ENCODE measurements around the gene EPHA2.

The EPHA2 gene

GRCh38 chr1:16091296-16091695 lies 64.6 kb downstream of the EPHA2 start:
- no peaks in the 10 kb centered on the region for H3K36me3 ChIP-seq (ENCODE audit: control insufficient read depth, insufficient read depth, low read length)
- DNase-seq (ENCODE audit: low read depth, low spot score), result no peak
- H3K4me1 ChIP-seq (ENCODE audit: control insufficient read depth, insufficient read depth, low read length), result no peaks in the 10 kb centered on the region
- no CpG with 5 or more reads among the region's 8 CpGs for WGBS (ENCODE audit: insufficient coverage, insufficient read length)
- H3K4me3 ChIP-seq (ENCODE audit: low read length), result no peak overlapping the region
- no peak overlapping the region for H3K27ac ChIP-seq (ENCODE audit: low read length)
- H3K9me3 ChIP-seq (ENCODE audit: control insufficient read depth, insufficient read depth, low read length), result no peaks in the 10 kb centered on the region
- no peaks in the 10 kb centered on the region for H3K27me3 ChIP-seq (ENCODE audit: control insufficient read depth, insufficient read depth, low read length)

DNA sequence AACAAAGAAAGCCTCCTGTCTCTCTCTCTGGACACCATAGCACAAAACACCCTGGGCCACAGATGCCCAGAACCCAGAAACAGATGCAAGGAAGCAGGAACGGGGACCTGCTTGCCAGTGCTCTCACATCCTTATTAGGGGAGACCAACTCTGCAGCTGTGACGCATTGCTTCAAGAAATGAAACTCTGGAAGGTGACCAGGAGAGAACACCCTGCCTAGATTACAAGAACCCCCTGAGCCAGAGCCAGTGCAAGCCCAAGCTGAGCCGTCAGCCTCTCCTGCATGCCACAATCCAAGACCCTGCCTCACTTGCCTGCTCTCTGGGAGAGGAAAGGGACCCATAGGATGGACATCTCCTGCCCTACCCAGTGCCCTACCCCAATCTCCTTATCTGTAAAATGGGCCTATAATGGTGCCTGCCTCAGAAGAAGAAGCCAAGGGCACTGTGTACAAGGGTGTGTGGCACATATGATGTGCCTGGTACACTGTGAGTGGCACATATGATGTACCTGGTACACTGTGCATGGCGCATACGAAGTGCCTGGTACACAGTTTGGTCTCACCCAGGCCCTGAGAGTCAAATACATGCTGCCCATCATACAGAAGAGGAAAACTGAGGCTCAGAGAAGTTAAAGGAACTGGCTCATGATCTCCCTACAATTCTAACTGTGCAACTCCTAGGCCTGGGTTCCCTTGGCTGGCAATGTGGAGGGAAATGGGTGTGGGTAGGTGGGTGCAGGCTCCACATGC lies 65.6 kb downstream of the EPHA2 start:
- no peak overlapping the region for H3K4me3 ChIP-seq (ENCODE audit: low read length)
- H3K27me3 ChIP-seq (ENCODE audit: control insufficient read depth, insufficient read depth, low read length), result no peaks in the 10 kb centered on the region
- no peaks in the 10 kb centered on the region for H3K9me3 ChIP-seq (ENCODE audit: control insufficient read depth, insufficient read depth, low read length)
- no peak overlapping the region for H3K27ac ChIP-seq (ENCODE audit: low read length)
- no CpG with 5 or more reads among the region's 5 CpGs for WGBS (ENCODE audit: insufficient coverage, insufficient read length)
- no peaks in the 10 kb centered on the region for H3K36me3 ChIP-seq (ENCODE audit: control insufficient read depth, insufficient read depth, low read length)
- no peak for DNase-seq (ENCODE audit: low read depth, low spot score)
- H3K4me1 ChIP-seq (ENCODE audit: control insufficient read depth, insufficient read depth, low read length), result no peaks in the 10 kb centered on the region

DNA sequence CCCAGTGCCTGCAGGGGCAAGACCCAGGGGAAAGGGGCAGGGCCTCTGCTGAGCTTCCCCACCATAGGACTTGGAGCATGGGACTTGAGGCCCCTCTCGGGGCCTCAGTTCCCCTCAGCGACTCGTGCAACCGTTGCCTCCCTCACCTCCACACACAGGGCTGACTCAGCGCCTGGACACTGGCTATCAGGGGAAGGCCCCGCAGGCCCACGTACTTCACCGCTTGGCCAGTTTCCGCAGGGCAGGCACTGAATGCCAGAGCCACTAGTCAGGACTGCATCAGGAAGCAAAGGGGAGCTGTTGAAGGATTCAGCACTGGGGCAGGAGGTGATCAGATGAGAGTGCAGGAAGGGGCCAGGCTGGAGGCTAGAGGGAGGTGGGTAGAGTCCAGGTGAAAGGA lies 66.9 kb downstream of the EPHA2 start:
- Histone ChIP-seq H3K4me1 (ENCODE audit: control insufficient read depth, insufficient read depth, low read length) (no peaks in the 10 kb centered on the region), H3K9me3 (ENCODE audit: control insufficient read depth, insufficient read depth, low read length) (no peaks in the 10 kb centered on the region), H3K4me3 (ENCODE audit: low read length) (no peak overlapping the region), H3K27ac (ENCODE audit: low read length) (no peak overlapping the region), H3K27me3 (ENCODE audit: control insufficient read depth, insufficient read depth, low read length) (no peaks in the 10 kb centered on the region), H3K36me3 (ENCODE audit: control insufficient read depth, insufficient read depth, low read length) (no peaks in the 10 kb centered on the region)
- no CpG with 5 or more reads among the region's 9 CpGs for WGBS (ENCODE audit: insufficient coverage, insufficient read length)
- no peak for DNase-seq (ENCODE audit: low read depth, low spot score)

GRCh38 chr1:16088351-16088911 lies 67.4 kb downstream of the EPHA2 start:
- no CpG with 5 or more reads among the region's 17 CpGs for WGBS (ENCODE audit: insufficient coverage, insufficient read length)
- H3K4me1 ChIP-seq (ENCODE audit: control insufficient read depth, insufficient read depth, low read length), result no peaks in the 10 kb centered on the region
- no peak for DNase-seq (ENCODE audit: low read depth, low spot score)
- H3K36me3 ChIP-seq (ENCODE audit: control insufficient read depth, insufficient read depth, low read length), result no peaks in the 10 kb centered on the region
- H3K27ac ChIP-seq (ENCODE audit: low read length), result no peak overlapping the region
- no peaks in the 10 kb centered on the region for H3K27me3 ChIP-seq (ENCODE audit: control insufficient read depth, insufficient read depth, low read length)
- no peak overlapping the region for H3K4me3 ChIP-seq (ENCODE audit: low read length)
- H3K9me3 ChIP-seq (ENCODE audit: control insufficient read depth, insufficient read depth, low read length), result no peaks in the 10 kb centered on the region

DNA sequence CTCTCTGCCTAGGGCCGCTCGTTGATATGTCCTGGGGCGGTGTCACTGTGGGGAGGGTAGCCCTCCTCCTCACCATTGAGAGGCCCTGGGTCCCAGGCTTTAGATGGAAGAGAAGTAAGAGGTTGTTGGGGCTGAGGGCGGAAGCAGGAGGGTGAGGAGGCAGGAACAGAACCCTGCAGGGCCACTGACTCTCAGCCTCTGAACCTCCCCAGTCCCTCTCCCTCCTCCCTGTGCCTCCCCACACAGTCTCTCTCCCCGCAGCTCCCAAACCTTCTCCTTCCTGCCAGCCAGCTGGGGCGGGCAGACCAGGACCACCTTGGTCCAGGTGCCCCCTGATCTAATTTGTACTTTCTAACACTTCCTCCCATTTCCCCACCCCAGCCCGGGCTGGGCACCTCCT lies 68.1 kb downstream of the EPHA2 start:
- H3K36me3 ChIP-seq (ENCODE audit: control insufficient read depth, insufficient read depth, low read length), result no peaks in the 10 kb centered on the region
- H3K4me3 ChIP-seq (ENCODE audit: low read length), result no peak overlapping the region
- H3K27me3 ChIP-seq (ENCODE audit: control insufficient read depth, insufficient read depth, low read length), result no peaks in the 10 kb centered on the region
- WGBS (ENCODE audit: insufficient coverage, insufficient read length), result no CpG with 5 or more reads among the region's 7 CpGs
- DNase-seq (ENCODE audit: low read depth, low spot score), result no peak
- no peaks in the 10 kb centered on the region for H3K4me1 ChIP-seq (ENCODE audit: control insufficient read depth, insufficient read depth, low read length)
- no peak overlapping the region for H3K27ac ChIP-seq (ENCODE audit: low read length)
- H3K9me3 ChIP-seq (ENCODE audit: control insufficient read depth, insufficient read depth, low read length), result no peaks in the 10 kb centered on the region

DNA sequence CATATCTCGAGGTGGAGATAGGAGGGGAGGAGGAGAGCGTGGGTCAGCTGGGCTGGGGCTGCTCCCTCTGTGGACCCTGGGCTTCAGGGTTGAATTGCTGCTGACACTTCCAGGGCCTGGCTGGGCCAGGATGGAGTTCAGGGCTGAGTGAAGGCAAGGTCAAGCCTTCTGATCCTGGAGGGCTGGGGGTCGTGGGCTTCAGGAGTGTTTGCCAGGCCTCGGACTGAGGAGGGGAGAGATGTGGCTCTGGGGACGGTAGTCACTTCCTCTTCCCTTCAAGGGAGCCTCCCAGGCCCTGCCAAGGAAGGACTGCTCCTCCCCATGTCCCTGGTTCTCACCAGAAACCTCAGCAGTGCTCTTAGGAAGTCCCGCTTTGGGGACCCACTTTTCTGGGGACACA lies 70.3 kb downstream of the EPHA2 start:
- no CpG with 5 or more reads among the region's 6 CpGs for WGBS (ENCODE audit: insufficient coverage, insufficient read length)
- Histone ChIP-seq H3K9me3 (ENCODE audit: control insufficient read depth, insufficient read depth, low read length) (no peaks in the 10 kb centered on the region), H3K27ac (ENCODE audit: low read length) (no peak overlapping the region), H3K4me1 (ENCODE audit: control insufficient read depth, insufficient read depth, low read length) (peaks cover 2% of the 10 kb centered on the region; the same call in 1 of the 2 replicates), H3K36me3 (ENCODE audit: control insufficient read depth, insufficient read depth, low read length) (no peaks in the 10 kb centered on the region), H3K4me3 (ENCODE audit: low read length) (no peak overlapping the region), H3K27me3 (ENCODE audit: control insufficient read depth, insufficient read depth, low read length) (no peaks in the 10 kb centered on the region)
- DNase-seq (ENCODE audit: low read depth, low spot score), result no peak

DNA sequence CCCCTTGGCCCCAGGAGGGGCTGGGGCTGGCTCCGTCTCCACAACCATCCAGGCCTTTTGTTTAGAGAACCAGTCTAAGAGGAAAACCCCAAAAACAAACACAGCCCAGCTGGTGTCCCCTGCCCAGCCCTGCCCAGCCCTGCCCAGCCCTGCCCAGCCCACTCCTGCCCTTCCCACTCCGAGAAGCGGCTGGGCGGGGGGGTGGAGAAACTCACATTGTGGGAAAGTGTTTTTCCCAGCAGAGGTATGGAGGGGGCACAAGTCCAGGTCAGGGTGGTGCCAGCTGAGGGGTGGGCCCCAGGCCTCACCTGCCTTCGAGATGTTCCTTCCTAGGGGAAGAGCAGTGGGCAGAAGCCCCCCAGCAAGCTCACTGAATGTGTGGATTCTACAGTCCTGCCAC lies 72.4 kb downstream of the EPHA2 start:
- no peak for DNase-seq (ENCODE audit: low read depth, low spot score)
- Histone ChIP-seq H3K27me3 (ENCODE audit: control insufficient read depth, insufficient read depth, low read length) (no peaks in the 10 kb centered on the region), H3K36me3 (ENCODE audit: control insufficient read depth, insufficient read depth, low read length) (no peaks in the 10 kb centered on the region), H3K4me1 (ENCODE audit: control insufficient read depth, insufficient read depth, low read length) (peaks cover 2% of the 10 kb centered on the region; the same call in 1 of the 2 replicates), H3K9me3 (ENCODE audit: control insufficient read depth, insufficient read depth, low read length) (no peaks in the 10 kb centered on the region), H3K27ac (ENCODE audit: low read length) (no peak overlapping the region), H3K4me3 (ENCODE audit: low read length) (no peak overlapping the region)
- no CpG with 5 or more reads among the region's 5 CpGs for WGBS (ENCODE audit: insufficient coverage, insufficient read length)

DNA sequence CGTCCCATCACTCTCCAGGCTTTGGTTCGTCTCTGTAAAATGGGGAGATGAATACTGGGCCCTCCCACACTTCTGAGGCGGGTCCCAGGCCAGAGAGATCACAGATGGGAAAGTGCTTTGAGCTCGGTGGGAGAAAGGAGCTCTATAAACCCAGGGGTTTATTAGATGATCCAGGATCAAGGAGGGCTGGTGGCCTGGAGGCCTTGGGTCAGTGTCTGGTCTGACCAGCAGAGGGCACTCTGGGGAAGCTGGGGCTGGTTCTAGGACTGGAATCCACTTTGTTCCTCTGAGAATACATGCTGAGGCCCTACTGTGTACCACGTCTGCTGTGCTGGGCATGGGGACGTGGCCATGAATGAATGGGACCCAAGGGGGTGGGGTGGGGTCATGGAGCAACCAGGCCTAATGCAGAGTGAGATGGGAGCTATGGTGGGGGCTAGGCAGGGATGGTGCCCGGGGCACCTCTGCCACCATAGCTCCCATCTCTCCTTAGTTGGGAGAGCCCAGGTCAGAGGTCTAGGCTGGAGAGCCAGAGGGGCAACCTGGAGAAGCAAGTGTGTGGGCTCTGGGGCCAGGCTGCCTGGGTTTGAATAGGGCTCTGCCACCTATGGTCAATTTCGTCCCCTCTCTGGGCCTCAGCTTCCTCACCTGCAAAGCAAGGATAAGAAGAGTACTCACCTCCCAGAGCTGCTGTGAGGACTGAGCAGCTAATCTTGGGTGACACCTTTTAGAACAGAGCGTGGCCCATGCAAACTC lies 73.4 kb downstream of the EPHA2 start:
- Histone ChIP-seq H3K4me1 (ENCODE audit: control insufficient read depth, insufficient read depth, low read length) (peaks cover 2% of the 10 kb centered on the region; the same call in 1 of the 2 replicates), H3K27me3 (ENCODE audit: control insufficient read depth, insufficient read depth, low read length) (no peaks in the 10 kb centered on the region)
- no CpG with 5 or more reads among the region's 9 CpGs for WGBS (ENCODE audit: insufficient coverage, insufficient read length)

DNA sequence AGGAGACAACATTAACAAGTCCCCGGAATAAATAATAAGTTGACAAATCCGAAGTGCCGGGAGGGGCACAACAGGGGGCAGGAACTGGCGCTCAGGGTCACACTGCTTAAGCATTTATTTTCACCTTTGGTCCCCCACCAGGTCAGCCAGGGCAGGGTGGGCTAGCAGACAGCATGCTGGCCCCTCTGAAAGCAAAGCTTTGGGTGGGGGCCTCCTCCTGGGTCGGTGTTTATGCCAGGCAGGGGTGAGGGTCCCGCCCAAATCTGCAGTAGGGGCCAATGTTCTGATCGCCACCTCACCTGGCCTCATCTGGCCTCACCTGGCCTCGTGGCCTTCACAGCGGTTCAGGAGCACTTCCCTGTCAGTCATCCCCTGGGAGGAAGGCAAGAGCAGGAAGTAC lies 74.2 kb downstream of the EPHA2 start:
- Histone ChIP-seq H3K36me3 (ENCODE audit: control insufficient read depth, insufficient read depth, low read length) (no peaks in the 10 kb centered on the region), H3K27ac (ENCODE audit: low read length) (no peak overlapping the region), H3K4me1 (ENCODE audit: control insufficient read depth, insufficient read depth, low read length) (peaks cover 2% of the 10 kb centered on the region; the same call in 1 of the 2 replicates), H3K27me3 (ENCODE audit: control insufficient read depth, insufficient read depth, low read length) (no peaks in the 10 kb centered on the region), H3K9me3 (ENCODE audit: control insufficient read depth, insufficient read depth, low read length) (no peaks in the 10 kb centered on the region), H3K4me3 (ENCODE audit: low read length) (no peak overlapping the region)
- no peak for DNase-seq (ENCODE audit: low read depth, low spot score)
- WGBS (ENCODE audit: insufficient coverage, insufficient read length), result no CpG with 5 or more reads among the region's 9 CpGs

More for the DNA sequence above, 73.4 kb downstream of the EPHA2 start:
- Histone ChIP-seq H3K4me3 (ENCODE audit: low read length) (no peak overlapping the region), H3K9me3 (ENCODE audit: control insufficient read depth, insufficient read depth, low read length) (no peaks in the 10 kb centered on the region), H3K36me3 (ENCODE audit: control insufficient read depth, insufficient read depth, low read length) (no peaks in the 10 kb centered on the region), H3K27ac (ENCODE audit: low read length) (no peak overlapping the region)
- peak; percentile 76 for DNase-seq (ENCODE audit: low read depth, low spot score)

DNA sequence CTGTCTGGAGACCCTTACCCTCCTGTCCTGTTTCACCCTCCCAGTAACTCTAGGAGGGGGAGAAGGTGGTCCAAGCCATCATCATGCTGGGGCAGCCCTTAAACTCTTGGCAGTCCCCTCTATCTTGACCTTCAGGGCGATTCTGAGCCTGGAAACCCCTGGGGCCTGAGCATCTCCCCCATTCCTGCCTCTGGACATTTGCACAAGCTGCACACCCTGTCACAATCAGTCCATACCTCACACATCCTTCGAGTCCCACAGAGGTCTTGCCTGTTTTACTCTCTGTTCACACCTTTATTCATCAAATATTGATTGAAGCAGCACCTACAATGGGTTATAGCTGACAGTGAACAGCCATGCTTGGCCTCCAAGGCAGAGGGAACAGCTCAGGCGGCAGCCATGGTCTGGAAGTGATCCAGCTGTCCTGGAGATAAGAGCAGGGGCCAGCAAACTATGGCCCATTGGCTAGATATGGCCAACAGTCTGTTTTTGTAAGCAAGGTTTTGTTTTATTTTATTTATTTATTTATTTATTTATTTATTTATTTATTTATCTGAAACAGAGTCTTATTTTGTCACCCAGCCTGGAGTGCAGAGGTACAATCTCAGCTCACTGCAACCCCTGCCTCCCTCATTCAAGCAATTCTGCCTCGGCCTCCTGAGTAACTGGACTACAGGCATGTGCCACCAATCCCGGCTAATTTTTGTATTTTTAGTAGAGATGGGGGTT lies 75.3 kb downstream of the EPHA2 start:
- Histone ChIP-seq H3K27me3 (ENCODE audit: control insufficient read depth, insufficient read depth, low read length) (no peaks in the 10 kb centered on the region), H3K36me3 (ENCODE audit: control insufficient read depth, insufficient read depth, low read length) (no peaks in the 10 kb centered on the region), H3K27ac (ENCODE audit: low read length) (no peak overlapping the region), H3K4me3 (ENCODE audit: low read length) (no peak overlapping the region), H3K9me3 (ENCODE audit: control insufficient read depth, insufficient read depth, low read length) (no peaks in the 10 kb centered on the region), H3K4me1 (ENCODE audit: control insufficient read depth, insufficient read depth, low read length) (peaks cover 2% of the 10 kb centered on the region; the same call in 1 of the 2 replicates)
- WGBS (ENCODE audit: insufficient coverage, insufficient read length), result no CpG with 5 or more reads among the region's 5 CpGs
- DNase-seq (ENCODE audit: low read depth, low spot score), result no peak
